ENCODE measurements around the gene NTM.
"Not testable (repeated sequence)": the region's sequence is repeated elsewhere in the genome, so short reads cannot be mapped to it uniquely, and the experiment has no call there.

NTM gene

GRCh38 chr11:131422029-131422428 lies 51.6 kb downstream of the NTM start:
- no peak for DNase-seq (ENCODE audit: low read depth in 2 of 2)

- DNase-seq (ENCODE audit: low read depth in 2 of 2): no peak
Observed at GRCh38 chr11:131422496-131422895, 52.1 kb downstream of the NTM start.

GRCh38 chr11:131423688-131424087 lies 53.3 kb downstream of the NTM start:
- no peak for DNase-seq (ENCODE audit: low read depth in 2 of 2)

- DNase-seq (ENCODE audit: low read depth in 2 of 2): not testable (repeated sequence)
Observed at GRCh38 chr11:131424257-131424876, 54.0 kb downstream of the NTM start.

GRCh38 chr11:131425285-131425684 lies 54.9 kb downstream of the NTM start:
- no peak for DNase-seq (ENCODE audit: low read depth in 2 of 2)

GRCh38 chr11:131428853-131429252 lies 58.4 kb downstream of the NTM start:
- DNase-seq (ENCODE audit: low read depth in 2 of 2): no peak

GRCh38 chr11:131430473-131431208 lies 60.2 kb downstream of the NTM start:
- DNase-seq (ENCODE audit: low read depth in 2 of 2): no peak

- no peak for DNase-seq (ENCODE audit: low read depth in 2 of 2)
Observed at GRCh38 chr11:131441051-131441810, 70.8 kb downstream of the NTM start.

- DNase-seq (ENCODE audit: low read depth in 2 of 2): no peak
Observed at GRCh38 chr11:131446590-131447275, 76.3 kb downstream of the NTM start.

- no peak for DNase-seq (ENCODE audit: low read depth in 2 of 2)
Observed at GRCh38 chr11:131447277-131447815, 76.9 kb downstream of the NTM start.

- DNase-seq (ENCODE audit: low read depth in 2 of 2): no peak
Observed at GRCh38 chr11:131447898-131448297, 77.5 kb downstream of the NTM start.

GRCh38 chr11:131449036-131450019 lies 78.9 kb downstream of the NTM start:
- no peak for DNase-seq (ENCODE audit: low read depth in 2 of 2)

- no peak for DNase-seq (ENCODE audit: low read depth in 2 of 2)
Observed at GRCh38 chr11:131454490-131454889, 84.1 kb downstream of the NTM start.

GRCh38 chr11:131454989-131455388 lies 84.6 kb downstream of the NTM start:
- no peak for DNase-seq (ENCODE audit: low read depth in 2 of 2)

- no peak for DNase-seq (ENCODE audit: low read depth in 2 of 2)
Observed at GRCh38 chr11:131455843-131456704, 85.7 kb downstream of the NTM start.

GRCh38 chr11:131457163-131457562 lies 86.7 kb downstream of the NTM start:
- no peak for DNase-seq (ENCODE audit: low read depth in 2 of 2)

- DNase-seq (ENCODE audit: low read depth in 2 of 2): no peak
Observed at GRCh38 chr11:131458421-131458820, 88.0 kb downstream of the NTM start.

- DNase-seq (ENCODE audit: low read depth in 2 of 2): no peak
Observed at GRCh38 chr11:131460931-131461330, 90.5 kb downstream of the NTM start.

GRCh38 chr11:131462622-131463021 lies 92.2 kb downstream of the NTM start:
- DNase-seq (ENCODE audit: low read depth in 2 of 2): no peak

GRCh38 chr11:131463162-131463561 lies 92.7 kb downstream of the NTM start:
- DNase-seq (ENCODE audit: low read depth in 2 of 2): no peak

Measured in stimulated activated CD8-positive, alpha-beta memory T cell treated with anti-CD3 and anti-CD28 coated beads, Interleukin-2, amount 100 ng/mL, for 1 hour (primary cell).